PFSK-1 (cell line): ENCODE data around the gene STX7.

ENCODE experiments used
- FOXP2 ChIP-seq: optimal IDR thresholded peaks from 2 replicates; pipeline ENCODE3; 2011; ENCODE audit warnings: borderline replicate concordance, control low read depth, inconsistent platforms; ENCODE audit not compliant: insufficient read depth; ENCODE audit errors: extremely low read length, extremely low read depth
- POLR2AphosphoS5 ChIP-seq: IDR thresholded peaks from 2 replicates; pipeline ENCODE4 v1.6.1; 2012; ENCODE audit warnings: low read depth, mild to moderate bottlenecking, control low read depth, low read length, moderate library complexity
- REST ChIP-seq, 2 experiments: IDR thresholded peaks; 2 replicates each; pipeline versions ENCODE4 v1.6.1 to v1.8.0; 2011 to 2012; ENCODE audit warnings: low read depth in 2 of 2, low read length in 2 of 2, control low read depth in 1 of 2, inconsistent platforms in 1 of 2, mild to moderate bottlenecking in 1 of 2, moderate library complexity in 1 of 2; ENCODE audit not compliant: insufficient read depth in 1 of 2
- SIN3A ChIP-seq: IDR thresholded peaks from 2 replicates; pipeline ENCODE4 v1.6.1; 2012; ENCODE audit warnings: mild to moderate bottlenecking, low read length, moderate library complexity, borderline replicate concordance; ENCODE audit not compliant: insufficient read depth
- TAF1 ChIP-seq: IDR thresholded peaks from 2 replicates; pipeline ENCODE4 v1.6.1; 2012; ENCODE audit warnings: low read length, control low read depth, borderline replicate concordance; ENCODE audit not compliant: insufficient read depth

The STX7 gene

GRCh38 chr6:132537977-132538376 is 25.1 kb upstream of the STX7 start, which contains the start of gene TAAR9:
Gene TAAR9, plus strand, starts transcription at chr6:132538277. Its CDS starts 13 bp downstream, at chr6:132538290.
- TF ChIP-seq POLR2AphosphoS5 = no peak
- no peak for TF ChIP-seq SIN3A
- no peak for TF ChIP-seq TAF1
- TF ChIP-seq REST (IDR thresholded peaks at IDR 0.05; ENCODE audit: insufficient read depth in 1 of 2, low read depth in 2 of 2, low read length in 2 of 2) = no peak
- TF ChIP-seq FOXP2 = no peak

- no peak for TF ChIP-seq POLR2AphosphoS5
- no peak for TF ChIP-seq SIN3A
- no peak for TF ChIP-seq FOXP2
- no peak for TF ChIP-seq REST (IDR thresholded peaks at IDR 0.05; ENCODE audit: insufficient read depth in 1 of 2, low read depth in 2 of 2, low read length in 2 of 2)
- no peak for TF ChIP-seq TAF1
Observed at GRCh38 chr6:132537145-132537544, 24.2 kb upstream of the STX7 start.

GRCh38 chr6:132530293-132530974 is 17.5 kb upstream of the STX7 start:
- TF ChIP-seq REST (IDR thresholded peaks at IDR 0.05; ENCODE audit: insufficient read depth in 1 of 2, low read depth in 2 of 2, low read length in 2 of 2) (no peak), TAF1 (no peak), SIN3A (no peak), FOXP2 (no peak), POLR2AphosphoS5 (no peak)

- no peak for TF ChIP-seq FOXP2
- no peak for TF ChIP-seq TAF1
Observed at GRCh38 chr6:132527791-132528190, 14.9 kb upstream of the STX7 start.

GRCh38 chr6:132526461-132526860 is 13.5 kb upstream of the STX7 start:
- no peak for TF ChIP-seq FOXP2
- no peak for TF ChIP-seq TAF1
- no peak for TF ChIP-seq POLR2AphosphoS5
- no peak for TF ChIP-seq SIN3A
- TF ChIP-seq REST (IDR thresholded peaks at IDR 0.05; ENCODE audit: insufficient read depth in 1 of 2, low read depth in 2 of 2, low read length in 2 of 2) = no peak
